GM12892 (cell line): Measurements from ENCODE around the gene VSTM4.

ENCODE experiments used
- POLR2A ChIP-seq: IDR thresholded peaks from 2 replicates; pipeline ENCODE4 v1.6.1; 2011; ENCODE audit warnings: low read depth, low read length, control low read depth
- TAF1 ChIP-seq: IDR thresholded peaks from 2 replicates; pipeline ENCODE4 v1.6.1; 2011; ENCODE audit warnings: low read depth, mild to moderate bottlenecking, control low read depth, low read length, borderline replicate concordance

DNA sequence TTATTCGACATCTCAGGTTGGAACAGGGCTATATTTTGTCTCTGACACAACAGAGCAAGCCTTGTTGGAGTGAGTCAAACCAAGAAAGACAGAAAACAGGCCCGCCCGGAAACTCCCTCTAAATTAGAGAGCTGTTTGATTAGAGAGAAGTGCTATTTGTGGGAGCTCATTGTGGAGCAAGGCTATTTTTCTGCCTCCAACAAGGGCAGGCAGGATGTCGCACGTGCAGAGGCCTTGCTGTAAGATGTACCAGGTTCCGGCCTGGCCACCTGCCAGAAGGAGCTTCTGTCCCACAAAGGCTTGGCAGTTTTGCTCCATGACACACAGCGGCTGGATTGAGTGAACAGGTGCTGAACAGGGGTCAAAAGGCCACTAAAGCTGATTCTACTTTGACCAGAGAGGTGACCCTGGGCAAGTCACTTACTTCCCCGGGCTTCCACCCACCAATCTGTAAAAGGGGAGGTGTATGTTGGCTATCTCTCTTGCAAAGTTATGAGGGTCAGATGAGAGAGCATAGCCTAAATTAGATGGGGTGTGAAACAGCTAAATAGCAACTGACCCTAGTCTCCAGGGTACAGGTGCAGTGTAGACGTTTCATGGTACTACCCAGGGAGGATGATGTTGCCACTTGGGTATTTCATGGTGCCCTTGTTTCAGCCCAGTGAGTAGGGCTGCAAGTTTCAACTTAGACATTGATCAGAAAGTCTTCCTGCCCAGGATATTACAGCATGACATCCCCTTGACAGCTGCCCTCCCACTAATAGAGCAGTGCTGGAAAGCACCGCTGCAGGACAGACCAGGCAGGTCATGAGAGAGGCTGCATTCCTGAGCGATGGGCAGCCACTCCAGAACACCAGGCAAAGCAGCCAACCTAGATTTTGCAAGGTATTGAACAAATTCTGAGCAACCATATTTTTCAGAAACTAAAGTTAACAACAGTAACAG, 62.0 kb downstream of the VSTM4 start:
- no peak for TF ChIP-seq POLR2A
- TF ChIP-seq TAF1, result no peak
